ENCODE results near the gene HMCN2. TPM values are rescaled to one million over a fixed set of nuclear protein-coding genes. Genes with fewer than 3 reads are reported as not detected.

Gene HMCN2
- total and polyA plus RNA-seq, 8 donors: 1.1 to 21.1 (median 5.0) TPM

DNA sequence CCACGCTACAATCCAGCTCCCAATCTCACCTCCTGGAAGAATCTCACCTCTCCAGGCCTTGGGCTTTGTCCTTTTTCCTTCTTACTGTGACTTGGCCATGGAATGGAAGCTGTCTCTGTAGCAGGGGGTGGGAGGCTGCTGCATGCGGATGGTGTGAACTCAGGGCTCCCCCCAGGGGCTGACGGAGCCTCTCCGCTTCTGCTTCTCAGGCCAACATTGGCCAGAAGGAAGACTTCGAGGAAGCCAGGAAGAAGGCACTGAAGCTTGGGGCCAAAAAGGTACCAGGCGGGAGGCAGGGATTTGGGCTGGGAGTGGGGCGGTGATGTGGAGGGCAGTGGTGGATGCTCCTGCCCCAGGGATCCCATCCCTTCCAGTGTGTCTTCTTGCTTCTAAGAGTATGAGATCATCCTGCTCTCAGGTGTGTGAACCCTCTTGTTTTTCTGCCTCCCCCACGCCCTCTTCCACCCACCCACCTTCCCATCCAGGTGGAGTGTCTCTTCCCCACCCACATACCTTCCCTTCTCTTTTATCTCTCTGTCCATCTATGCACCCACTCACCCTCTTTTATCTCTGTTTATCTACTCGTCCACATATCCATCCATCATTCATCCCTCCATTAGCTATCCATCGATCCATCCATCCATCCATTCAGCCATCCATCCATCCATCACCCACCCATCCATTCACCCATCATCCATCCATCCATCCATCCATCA, 188.7 kb downstream of the HMCN2 start:
- intact Hi-C loops (cut with DNase I; ENCODE audit: low total_unique reads): no loop called here
- peaks cover 0 to 12% (median 11%) of the 10 kb centered on the region in 4 donors for H3K36me3 ChIP-seq
- DNase-seq: no peak
- H3K9me3 ChIP-seq: no peaks in the 10 kb centered on the region
- TF ChIP-seq CTCF (IDR thresholded peaks at IDR 0.05) (no peak), POLR2AphosphoS5 (IDR thresholded peaks at IDR 0.05) (no peak), EP300 (IDR thresholded peaks at IDR 0.05) (no peak), POLR2A (IDR thresholded peaks at IDR 0.05) (no peak)
- no peak overlapping the region for H3K4me3 ChIP-seq
- 89 to 92% (median 89%) methylated on average over 10 of the region's 10 CpGs for WGBS, 5 donors
- H3K4me1 ChIP-seq: peaks cover 33 to 51% (median 38%) of the 10 kb centered on the region in 4 donors
- H3K27ac ChIP-seq: peak overlapping the region in 1 of 5 donors; percentile 80
- H3K27me3 ChIP-seq: no peaks in the 10 kb centered on the region

GRCh38 chr9:130454812-130455325, 189.3 kb downstream of the HMCN2 start:
- intact Hi-C loops (cut with DNase I; ENCODE audit: low total_unique reads): no loop called here
- TF ChIP-seq POLR2A (IDR thresholded peaks at IDR 0.05) (no peak), EP300 (IDR thresholded peaks at IDR 0.05) (no peak), CTCF (IDR thresholded peaks at IDR 0.05) (no peak), POLR2AphosphoS5 (IDR thresholded peaks at IDR 0.05) (no peak)
- H3K4me3 ChIP-seq: no peak overlapping the region

DNA sequence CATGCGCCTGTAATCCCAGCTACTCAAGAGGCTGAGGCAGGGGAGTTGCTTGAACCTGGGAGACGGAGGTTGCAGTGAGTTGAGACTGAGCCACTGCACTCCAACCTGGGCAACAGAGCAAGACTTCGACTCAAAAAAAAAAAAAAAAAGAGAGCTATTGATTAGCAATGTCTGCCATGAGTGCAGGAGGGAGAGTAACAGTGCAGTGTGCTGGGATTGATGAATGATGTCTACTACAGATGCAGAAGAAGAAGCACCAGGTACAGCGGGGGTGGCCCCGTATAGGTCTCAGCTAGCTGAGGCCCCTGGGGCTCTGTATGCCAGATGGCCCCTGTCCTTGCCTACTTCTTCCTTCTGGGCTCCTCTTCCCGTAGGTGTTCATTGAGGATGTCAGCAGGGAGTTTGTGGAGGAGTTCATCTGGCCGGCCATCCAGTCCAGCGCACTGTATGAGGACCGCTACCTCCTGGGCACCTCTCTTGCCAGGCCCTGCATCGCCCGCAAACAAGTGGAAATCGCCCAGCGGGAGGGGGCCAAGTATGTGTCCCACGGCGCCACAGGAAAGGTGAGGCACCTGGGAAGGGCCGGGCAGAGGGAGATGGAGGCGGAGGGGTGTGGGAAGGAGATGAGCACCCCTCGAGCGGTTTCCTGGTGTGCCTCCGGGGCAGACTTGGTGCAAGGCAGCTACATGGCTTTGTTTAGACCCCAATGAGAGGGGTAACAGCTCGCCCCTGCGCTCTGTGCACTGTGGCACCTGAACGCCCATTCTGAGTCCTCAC, 192.7 kb downstream of the HMCN2 start:
- Histone ChIP-seq H3K27ac (no peak overlapping the region), H3K4me1 (peaks cover 6 to 22% (median 13%) of the 10 kb centered on the region in 4 donors), H3K4me3 (no peak overlapping the region), H3K27me3 (peaks cover 0 to 13% (median 0%) of the 10 kb centered on the region in 3 donors), H3K9me3 (no peaks in the 10 kb centered on the region), H3K36me3 (peaks cover 0 to 23% (median 19%) of the 10 kb centered on the region in 4 donors)
- intact Hi-C loops (cut with DNase I; ENCODE audit: low total_unique reads): no loop called here
- no peak for DNase-seq
- TF ChIP-seq CTCF (IDR thresholded peaks at IDR 0.05) (no peak), POLR2AphosphoS5 (IDR thresholded peaks at IDR 0.05) (no peak)
- WGBS, 5 donors: 90 to 93% (median 92%) methylated on average over 19 to 23 of the region's 23 CpGs

More at GRCh38 chr9:130454812-130455325, 189.3 kb downstream of the HMCN2 start:
- H3K27me3 ChIP-seq: no peaks in the 10 kb centered on the region
- no peaks in the 10 kb centered on the region for H3K9me3 ChIP-seq
- 29 to 89% (median 32%) methylated on average over 3 of the region's 3 CpGs for WGBS, 5 donors
- peaks cover 0 to 17% (median 12%) of the 10 kb centered on the region in 4 donors for H3K36me3 ChIP-seq
- DNase-seq: no peak
- H3K27ac ChIP-seq: no peak overlapping the region
- peaks cover 31 to 44% (median 36%) of the 10 kb centered on the region in 4 donors for H3K4me1 ChIP-seq

- 86 to 98% (median 91%) methylated on average over 5 of the region's 5 CpGs for WGBS, 5 donors
- H3K4me1 ChIP-seq: peaks cover under 1 to 17% (median 8%) of the 10 kb centered on the region in 4 donors
- no peak for DNase-seq
- TF ChIP-seq POLR2AphosphoS5 (IDR thresholded peaks at IDR 0.05) (no peak), POLR2A (IDR thresholded peaks at IDR 0.05) (no peak), CTCF (IDR thresholded peaks at IDR 0.05) (no peak), EP300 (IDR thresholded peaks at IDR 0.05) (no peak)
- no peak overlapping the region for H3K4me3 ChIP-seq
- H3K36me3 ChIP-seq: peaks cover 0 to 28% (median 23%) of the 10 kb centered on the region in 4 donors
- no peak overlapping the region for H3K27ac ChIP-seq
- intact Hi-C loops (cut with DNase I; ENCODE audit: low total_unique reads): no loop called here
- H3K9me3 ChIP-seq: no peaks in the 10 kb centered on the region
- peaks cover 0 to 13% (median 0%) of the 10 kb centered on the region in 3 donors for H3K27me3 ChIP-seq
Observed at GRCh38 chr9:130458804-130459067, 193.2 kb downstream of the HMCN2 start.

Data from stomach (tissue), 9 donors.